Transverse colon (tissue), 4 donors: Measurements from ENCODE around the gene LRFN2. TPM values are rescaled to one million over a fixed set of nuclear protein-coding genes. Genes with fewer than 3 reads are reported as not detected.

ENCODE experiments used
- DNase-seq: peaks from one replicate; pipeline ENCODE4 v3.0.0-alpha.2; 2019
- H3K27ac ChIP-seq, 4 donors: fragments of 200-600 bp; sonication (generic); 2 replicates each; pipeline ENCODE4 v1.5.1; 2016 to 2018; ENCODE audit warnings: inconsistent platforms in 4 of 4
- H3K27me3 ChIP-seq: fragments of 200-600 bp; sonication (generic); 2 replicates; pipeline ENCODE4 v1.5.1; 2017; ENCODE audit warnings: inconsistent platforms
- H3K36me3 ChIP-seq, 4 donors: fragments of 200-600 bp; sonication (generic); 2 replicates each; pipeline ENCODE4 v1.5.1; 2017 to 2019; ENCODE audit warnings: inconsistent platforms in 4 of 4
- H3K4me1 ChIP-seq, 4 donors: fragments of 200-600 bp; sonication (generic); 2 replicates each; pipeline ENCODE4 v1.5.1; 2017 to 2020; ENCODE audit warnings: inconsistent platforms in 4 of 4
- H3K4me3 ChIP-seq, 4 donors: fragments of 200-600 bp; sonication (generic); 1 replicate in 1 of 4; 2 replicates in 3 of 4; pipeline versions ENCODE4 v1.5.1 to v1.6.1; 2017 to 2019; ENCODE audit warnings: inconsistent platforms in 4 of 4
- H3K9me3 ChIP-seq, 2 donors: fragments of 200-600 bp; sonication (generic); 2 replicates each; pipeline ENCODE4 v1.5.1; 2017 to 2019; ENCODE audit warnings: inconsistent platforms in 2 of 2
- EP300 ChIP-seq: sonication (generic); formaldehyde crosslinking; IDR thresholded peaks from one replicate; pipeline ENCODE4 v1.6.1; 2017; ENCODE audit warnings: antibody characterized with exemption, low read depth
- POLR2A ChIP-seq: fragments of 450-650 bp; IDR thresholded peaks from one replicate; pipeline ENCODE4 v1.6.1; 2016; ENCODE audit warnings: antibody characterized with exemption, mild to moderate bottlenecking, moderate library complexity
- POLR2AphosphoS5 ChIP-seq, 3 donors: sonication (generic); formaldehyde crosslinking; IDR thresholded peaks; one replicate each; pipeline ENCODE4 v1.6.1; 2016; ENCODE audit warnings: antibody characterized with exemption in 3 of 3
- WGBS, 2 donors: methylation state at CpG; one replicate each; pipeline ENCODE4 v1.1.5; 2018; ENCODE audit warnings: low coverage in 1 of 2; 5-methylcytosine and 5-hydroxymethylcytosine counted together
- in situ Hi-C, 4 donors: fragments of 200-750 bp; cut with MboI; loops; one replicate each; pipeline versions ENCODE4 v1.15.0 to v1.15.1; 2017; ENCODE audit warnings: low sequenced_read_pairs in 3 of 4, low pct_ligation_motif_present in 1 of 4, low pct_unique_long_range_greater_than_20kb in 1 of 4
- intact Hi-C: fragments of 100-400 bp; cut with DNase I; formaldehyde crosslinking; loops from one replicate; pipeline ENCODE4 v1.15.1; 2023; ENCODE audit warnings: low total_unique reads
- small RNA-seq, 4 donors: library from RNA; depleted of rRNA; stranded (forward); fragments of <200 nt; gene quantifications; one replicate each; pipeline ENCODE3, GENCODE V24; 2016
- total RNA-seq, 4 donors: library from RNA; depleted of rRNA; stranded (reverse); fragments of >200 nt; gene quantifications; one replicate each; pipeline ENCODE4 v1.1.0, GENCODE V29; 2016
- TF ChIP-seq, protein P1 (sequence below), 5 experiments: fragments of 200-600 bp in 3 of 5; fragments of 450-650 bp in 2 of 5; sonication (generic) in 3 of 5; IDR thresholded peaks; 1 replicate in 2 of 5; 2 replicates in 3 of 5; pipeline ENCODE4 v1.5.1; 2016 to 2017; ENCODE audit warnings: antibody characterized with exemption in 5 of 5, inconsistent platforms in 3 of 5, mild to moderate bottlenecking in 2 of 5, moderate library complexity in 1 of 5

Gene LRFN2
- total RNA-seq, 4 donors from 2014 or later = 0.40 to 0.41 TPM; not detected in 2

DNA sequence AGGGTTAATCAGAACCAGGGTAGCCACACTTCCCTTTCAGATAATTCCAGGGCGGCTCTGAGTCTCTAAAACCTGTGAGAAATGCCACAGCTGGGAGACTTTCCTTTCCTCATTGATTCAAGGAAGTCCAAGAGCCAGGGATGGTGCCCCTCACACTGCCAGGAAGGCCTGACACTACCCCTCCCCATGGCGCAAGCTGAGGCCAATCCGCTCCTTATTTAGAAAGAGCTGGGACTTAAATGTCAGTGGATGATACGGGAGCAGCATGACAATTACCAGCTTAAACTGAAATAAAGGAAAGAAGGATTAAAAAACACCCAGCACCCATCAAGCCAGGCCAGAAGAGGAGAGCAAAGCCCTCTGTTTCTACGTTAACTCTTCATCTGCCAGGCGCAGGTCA is 244.4 kb downstream of the LRFN2 start:
- in situ Hi-C loops (loop anchor here in 2 of 4 donors (25.0 kb wide), 1 partner anchor 470 kb away; no protein-coding TSS in a partner anchor), intact Hi-C loops (no loop called here)
- Histone ChIP-seq H3K4me3 (no peak overlapping the region), H3K27me3 (no peaks in the 10 kb centered on the region), H3K4me1 (no peaks in the 10 kb centered on the region), H3K27ac (no peak overlapping the region), H3K36me3 (no peaks in the 10 kb centered on the region), H3K9me3 (no peaks in the 10 kb centered on the region)
- no peak for TF ChIP-seq POLR2A
- TF ChIP-seq, protein P1, sequence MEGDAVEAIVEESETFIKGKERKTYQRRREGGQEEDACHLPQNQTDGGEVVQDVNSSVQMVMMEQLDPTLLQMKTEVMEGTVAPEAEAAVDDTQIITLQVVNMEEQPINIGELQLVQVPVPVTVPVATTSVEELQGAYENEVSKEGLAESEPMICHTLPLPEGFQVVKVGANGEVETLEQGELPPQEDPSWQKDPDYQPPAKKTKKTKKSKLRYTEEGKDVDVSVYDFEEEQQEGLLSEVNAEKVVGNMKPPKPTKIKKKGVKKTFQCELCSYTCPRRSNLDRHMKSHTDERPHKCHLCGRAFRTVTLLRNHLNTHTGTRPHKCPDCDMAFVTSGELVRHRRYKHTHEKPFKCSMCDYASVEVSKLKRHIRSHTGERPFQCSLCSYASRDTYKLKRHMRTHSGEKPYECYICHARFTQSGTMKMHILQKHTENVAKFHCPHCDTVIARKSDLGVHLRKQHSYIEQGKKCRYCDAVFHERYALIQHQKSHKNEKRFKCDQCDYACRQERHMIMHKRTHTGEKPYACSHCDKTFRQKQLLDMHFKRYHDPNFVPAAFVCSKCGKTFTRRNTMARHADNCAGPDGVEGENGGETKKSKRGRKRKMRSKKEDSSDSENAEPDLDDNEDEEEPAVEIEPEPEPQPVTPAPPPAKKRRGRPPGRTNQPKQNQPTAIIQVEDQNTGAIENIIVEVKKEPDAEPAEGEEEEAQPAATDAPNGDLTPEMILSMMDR (IDR thresholded peaks at IDR 0.05) = no peak
- TF ChIP-seq EP300 = no peak
- TF ChIP-seq POLR2AphosphoS5 (IDR thresholded peaks at IDR 0.05) = no peak
- WGBS, 2 donors = 67% methylated on average over 6 of the region's 6 CpGs; no CpG with 5 or more reads in 1 of the 2 donors
- DNase-seq = no peak

DNA sequence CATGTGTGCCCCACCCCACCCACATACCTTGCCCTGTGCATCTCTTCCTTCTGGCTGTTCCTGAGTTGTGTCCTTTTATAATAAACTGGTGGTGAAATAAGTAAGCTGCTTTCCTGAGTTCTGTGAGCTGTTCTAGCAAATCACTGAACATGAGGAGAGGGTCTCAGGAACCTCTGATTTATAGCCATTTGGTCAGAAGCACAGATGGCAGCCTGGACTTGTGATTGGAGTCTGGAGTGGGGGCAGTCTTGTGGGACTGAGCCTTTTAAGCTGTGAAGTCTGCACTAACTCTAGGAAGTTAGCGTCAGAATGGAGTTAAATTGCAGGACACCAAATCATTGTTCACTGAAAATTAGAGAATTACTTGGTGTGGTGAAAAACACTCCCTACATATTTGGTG is 245.4 kb downstream of the LRFN2 start:
- no peaks in the 10 kb centered on the region for H3K36me3 ChIP-seq
- no peaks in the 10 kb centered on the region for H3K27me3 ChIP-seq
- in situ Hi-C loops = loop anchor here in 2 of 4 donors (25.0 kb wide), 1 partner anchor 471 kb away; no protein-coding TSS in a partner anchor
- intact Hi-C loops = no loop called here
- H3K4me1 ChIP-seq = no peaks in the 10 kb centered on the region
- H3K9me3 ChIP-seq = no peaks in the 10 kb centered on the region
- DNase-seq = no peak
- H3K4me3 ChIP-seq = no peak overlapping the region
- TF ChIP-seq POLR2AphosphoS5 (IDR thresholded peaks at IDR 0.05) (no peak), POLR2A (no peak), EP300 (no peak)
- WGBS, 2 donors = 44 to 47% methylated on average over 1 of the region's 1 CpG
- no peak overlapping the region for H3K27ac ChIP-seq

Small RNAs within 50 kb of the gene (small RNA-seq; reads per million reads assigned to genes)
- 0 reads per million in 4 donors for gene RNU6-250P
